ENCODE measurements around the gene ESPNL. TPM values are rescaled to one million over a fixed set of nuclear protein-coding genes. Genes with fewer than 3 reads are reported as not detected.

ESPNL gene
- total RNA-seq, 1 donor from 2014 or later: 0.24 TPM

DNA sequence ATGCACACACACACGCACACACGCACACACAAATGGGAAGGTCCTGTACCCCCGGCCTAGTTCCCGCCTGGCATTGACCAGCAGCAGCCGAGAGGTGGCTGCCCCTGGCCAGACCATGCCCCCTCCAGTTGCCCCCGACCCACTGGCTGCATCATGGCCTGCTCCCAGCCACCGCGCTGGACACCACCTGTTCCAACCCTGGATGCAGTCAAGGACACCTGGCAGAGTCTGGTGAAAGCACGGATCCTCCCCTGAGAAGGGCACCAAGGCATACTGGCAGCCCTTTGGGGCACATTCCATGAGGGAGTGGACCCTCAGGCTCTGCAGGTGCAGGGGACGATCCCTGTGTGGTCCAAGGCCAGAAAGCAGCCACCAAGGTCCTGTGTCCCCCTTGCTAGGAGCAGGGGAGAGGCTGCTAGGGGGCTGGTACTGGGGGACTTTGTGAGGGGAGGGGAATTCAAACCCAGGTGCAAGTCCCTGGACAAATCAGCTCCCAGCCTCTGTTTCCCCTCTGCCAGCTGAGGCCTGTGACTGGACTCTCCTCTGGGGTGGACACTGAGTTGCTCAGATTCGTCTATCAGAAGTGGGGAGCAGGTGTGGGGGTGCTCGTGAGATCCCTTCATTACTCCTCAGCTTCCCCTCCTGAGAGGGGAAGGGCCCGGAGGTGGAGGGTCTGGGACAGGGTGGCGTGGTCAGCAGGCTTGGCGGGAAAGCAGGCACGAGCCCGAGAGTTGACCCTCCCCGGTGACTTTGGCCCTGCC, 3.5 kb downstream of the ESPNL start:
- H3K27ac Mint-ChIP-seq: no peak overlapping the region
- peaks cover 9% of the 10 kb centered on the region for H3K4me1 Mint-ChIP-seq (ENCODE audit: unreplicated experiment)
- TF ChIP-seq CTCF (conservative IDR thresholded peaks at IDR 0.05): no peak
- no peaks in the 10 kb centered on the region for H3K36me3 Mint-ChIP-seq
- no peaks in the 10 kb centered on the region for H3K9me3 Mint-ChIP-seq
- peak; percentile 65 for DNase-seq (ENCODE audit: extremely low spot score, unreplicated experiment)
- H3K4me3 Mint-ChIP-seq: no peak overlapping the region
- H3K27me3 Mint-ChIP-seq: no peaks in the 10 kb centered on the region

- H3K9me3 Mint-ChIP-seq: no peaks in the 10 kb centered on the region
- no peak overlapping the region for H3K4me3 Mint-ChIP-seq
- H3K4me1 Mint-ChIP-seq (ENCODE audit: unreplicated experiment): peaks cover 3% of the 10 kb centered on the region
- H3K27ac Mint-ChIP-seq: no peak overlapping the region
- peak; percentile 67 for DNase-seq (ENCODE audit: extremely low spot score, unreplicated experiment)
- no peak for TF ChIP-seq CTCF (conservative IDR thresholded peaks at IDR 0.05)
- no peaks in the 10 kb centered on the region for H3K27me3 Mint-ChIP-seq
- no peaks in the 10 kb centered on the region for H3K36me3 Mint-ChIP-seq
Observed at GRCh38 chr2:238104226-238104690, 4.1 kb downstream of the ESPNL start.

DNA sequence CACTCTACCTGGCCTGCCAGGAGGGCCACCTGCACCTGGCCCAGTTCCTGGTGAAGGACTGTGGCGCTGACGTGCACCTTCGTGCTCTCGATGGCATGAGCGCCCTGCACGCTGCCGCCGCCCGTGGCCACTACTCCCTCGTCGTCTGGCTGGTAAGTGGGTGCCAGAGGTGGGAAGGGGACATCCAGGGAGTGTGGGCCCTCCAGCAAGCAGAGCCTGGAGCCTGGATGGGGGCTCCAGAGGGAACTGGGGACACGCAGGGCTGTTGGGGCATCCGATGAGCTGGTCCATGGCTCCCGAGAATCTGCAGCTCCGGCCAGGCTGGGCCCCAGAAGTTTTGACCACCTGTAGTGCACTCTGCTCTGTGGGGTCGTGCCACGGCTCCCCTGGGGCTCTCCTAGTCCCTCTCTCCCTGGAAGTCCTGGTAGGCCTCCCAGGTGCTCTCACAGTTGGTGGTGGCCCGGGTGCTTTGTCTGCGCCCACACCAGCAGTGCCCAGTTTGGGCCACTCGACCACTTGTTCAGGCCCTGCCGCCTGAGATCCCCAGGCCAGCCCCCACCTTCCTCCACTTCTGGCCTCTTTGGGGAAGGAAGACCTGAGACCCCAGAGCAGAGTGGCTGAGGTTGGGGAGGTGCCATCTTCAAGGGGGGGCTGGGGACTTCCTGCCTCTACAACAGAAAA, 4.7 kb downstream of the ESPNL start:
- H3K4me1 Mint-ChIP-seq (ENCODE audit: unreplicated experiment): peaks cover 3% of the 10 kb centered on the region
- H3K27ac Mint-ChIP-seq: no peak overlapping the region
- no peak for TF ChIP-seq CTCF (conservative IDR thresholded peaks at IDR 0.05)
- no peaks in the 10 kb centered on the region for H3K9me3 Mint-ChIP-seq
- H3K4me3 Mint-ChIP-seq: no peak overlapping the region
- H3K27me3 Mint-ChIP-seq: no peaks in the 10 kb centered on the region
- DNase-seq (ENCODE audit: extremely low spot score, unreplicated experiment): peak; percentile 64
- no peaks in the 10 kb centered on the region for H3K36me3 Mint-ChIP-seq

DNA sequence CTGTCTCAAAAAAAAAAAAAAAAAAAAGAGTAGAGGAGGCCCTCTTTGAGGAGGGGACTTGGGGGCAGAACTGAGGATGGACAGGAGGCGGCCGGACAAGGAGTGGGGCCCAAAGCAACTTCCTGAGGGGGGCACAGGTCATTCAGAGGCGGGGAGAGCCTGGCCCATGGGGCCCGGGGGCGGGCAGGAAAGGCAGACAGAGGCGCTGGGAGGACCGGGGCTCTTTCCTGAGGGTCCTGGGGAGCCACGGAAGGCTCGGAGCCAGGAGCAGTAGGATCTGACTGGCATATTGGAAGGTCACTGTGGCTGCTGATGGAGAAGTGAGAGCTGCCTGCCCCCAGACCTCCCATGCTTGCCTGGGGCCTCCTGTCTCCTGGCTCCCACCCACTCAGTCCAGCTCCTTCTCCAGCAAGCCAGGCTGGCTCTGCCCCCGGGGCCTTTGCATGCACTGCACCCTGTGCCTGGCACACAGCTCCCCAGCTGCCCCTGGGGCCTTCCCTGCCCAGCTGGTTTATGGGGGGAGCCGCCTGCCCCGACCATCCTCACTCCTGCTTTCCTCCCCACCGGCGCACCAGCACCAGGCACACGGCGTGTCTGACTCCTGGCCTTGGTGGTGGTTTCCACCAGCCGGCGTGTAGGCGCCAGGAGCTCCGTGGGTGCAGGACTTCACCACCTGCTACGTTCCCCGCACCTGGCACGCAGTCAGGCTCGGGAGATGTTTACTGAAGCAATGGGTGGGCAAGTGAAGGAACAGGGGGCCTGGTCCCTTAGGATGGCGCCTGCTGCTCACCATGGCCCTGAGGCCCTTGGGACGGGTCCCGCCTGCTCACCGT, 5.6 kb downstream of the ESPNL start:
- no peak for TF ChIP-seq CTCF (conservative IDR thresholded peaks at IDR 0.05)
- no peaks in the 10 kb centered on the region for H3K27me3 Mint-ChIP-seq
- no peaks in the 10 kb centered on the region for H3K9me3 Mint-ChIP-seq
- no peaks in the 10 kb centered on the region for H3K36me3 Mint-ChIP-seq
- H3K4me1 Mint-ChIP-seq (ENCODE audit: unreplicated experiment): peaks cover 3% of the 10 kb centered on the region
- peak; percentile 65 for DNase-seq (ENCODE audit: extremely low spot score, unreplicated experiment)
- H3K4me3 Mint-ChIP-seq: no peak overlapping the region
- no peak overlapping the region for H3K27ac Mint-ChIP-seq

DNA sequence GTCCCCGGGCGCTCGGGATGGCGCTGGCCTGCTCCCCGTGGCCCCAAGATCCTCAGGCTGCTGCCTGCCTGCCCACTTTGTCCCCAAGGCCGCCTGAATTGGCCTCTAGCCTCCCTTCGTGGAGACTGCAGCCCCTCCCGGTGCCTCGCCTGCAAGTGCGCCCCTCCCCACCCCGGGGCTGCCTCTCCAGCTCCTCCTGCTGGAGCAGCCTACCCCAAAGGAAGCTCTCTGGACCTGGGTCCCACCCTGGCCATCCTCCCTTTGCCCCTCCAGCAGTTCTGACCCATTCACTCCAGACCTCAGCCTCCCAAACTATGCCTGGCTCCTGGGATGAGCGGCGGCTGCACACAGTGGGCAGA, 6.2 kb downstream of the ESPNL start:
- TF ChIP-seq CTCF (conservative IDR thresholded peaks at IDR 0.05): no peak
- DNase-seq (ENCODE audit: extremely low spot score, unreplicated experiment): peak; percentile 67
- Mint-ChIP-seq H3K9me3 (no peaks in the 10 kb centered on the region), H3K27me3 (no peaks in the 10 kb centered on the region), H3K36me3 (no peaks in the 10 kb centered on the region), H3K4me3 (no peak overlapping the region), H3K27ac (no peak overlapping the region), H3K4me1 (ENCODE audit: unreplicated experiment) (peaks cover 3% of the 10 kb centered on the region)

Data from type B pancreatic cell (in vitro differentiated cells).